ENCODE measurements around the gene SDS.

DNA sequence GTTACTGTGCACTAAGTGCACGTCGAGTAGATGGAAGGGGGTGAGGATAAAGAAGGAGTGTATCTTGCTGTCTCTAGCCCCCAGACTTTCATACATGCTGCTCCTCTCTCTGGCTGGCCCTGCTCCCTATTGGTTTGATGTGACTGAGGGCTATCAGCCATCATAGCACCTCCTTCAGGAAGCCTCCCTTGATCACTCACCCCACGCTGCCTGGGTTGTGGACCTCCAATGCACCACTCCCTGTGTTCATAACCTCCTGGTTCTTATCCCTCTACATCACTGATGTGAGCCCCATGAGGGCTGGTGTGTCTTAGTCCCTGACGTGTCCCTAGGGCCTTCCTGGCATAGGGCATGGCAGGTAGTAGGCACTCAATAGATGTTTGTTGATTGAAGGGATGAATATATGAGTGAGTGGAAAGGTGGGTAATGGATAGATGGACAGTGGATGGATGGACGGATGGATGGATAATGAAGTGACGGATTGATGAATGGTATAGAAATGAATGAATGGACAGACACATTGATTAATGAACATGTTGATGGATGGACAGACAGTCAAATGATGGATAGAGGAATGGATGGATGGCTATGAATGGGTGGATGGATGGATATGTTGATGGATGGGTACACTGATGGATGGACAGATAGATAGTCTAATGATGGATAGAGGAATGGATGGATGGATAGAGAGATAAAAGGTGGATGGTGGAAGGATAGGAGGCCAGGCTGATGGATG lies 33.5 kb upstream of the SDS start:
- TF ChIP-seq, protein P1, sequence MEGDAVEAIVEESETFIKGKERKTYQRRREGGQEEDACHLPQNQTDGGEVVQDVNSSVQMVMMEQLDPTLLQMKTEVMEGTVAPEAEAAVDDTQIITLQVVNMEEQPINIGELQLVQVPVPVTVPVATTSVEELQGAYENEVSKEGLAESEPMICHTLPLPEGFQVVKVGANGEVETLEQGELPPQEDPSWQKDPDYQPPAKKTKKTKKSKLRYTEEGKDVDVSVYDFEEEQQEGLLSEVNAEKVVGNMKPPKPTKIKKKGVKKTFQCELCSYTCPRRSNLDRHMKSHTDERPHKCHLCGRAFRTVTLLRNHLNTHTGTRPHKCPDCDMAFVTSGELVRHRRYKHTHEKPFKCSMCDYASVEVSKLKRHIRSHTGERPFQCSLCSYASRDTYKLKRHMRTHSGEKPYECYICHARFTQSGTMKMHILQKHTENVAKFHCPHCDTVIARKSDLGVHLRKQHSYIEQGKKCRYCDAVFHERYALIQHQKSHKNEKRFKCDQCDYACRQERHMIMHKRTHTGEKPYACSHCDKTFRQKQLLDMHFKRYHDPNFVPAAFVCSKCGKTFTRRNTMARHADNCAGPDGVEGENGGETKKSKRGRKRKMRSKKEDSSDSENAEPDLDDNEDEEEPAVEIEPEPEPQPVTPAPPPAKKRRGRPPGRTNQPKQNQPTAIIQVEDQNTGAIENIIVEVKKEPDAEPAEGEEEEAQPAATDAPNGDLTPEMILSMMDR (IDR thresholded peaks at IDR 0.05), result no peak
- TF ChIP-seq POLR2A (IDR thresholded peaks at IDR 0.05), result no peak
